Coronary artery (tissue), 2 donors: ENCODE results near the gene TMEM125.

ENCODE experiments used
- DNase-seq: peaks from one replicate; pipeline ENCODE4 v3.0.0-alpha.2; 2017; ENCODE audit warnings: low spot score
- H3K27ac ChIP-seq, 2 donors: fragments of 200-600 bp; sonication (generic); one replicate each; pipeline ENCODE4 v1.5.1; 2016 to 2019
- H3K4me3 ChIP-seq: fragments of 200-600 bp; sonication (generic); 2 replicates; pipeline ENCODE4 v1.5.1; 2016; ENCODE audit warnings: mild to moderate bottlenecking, moderate library complexity
- CTCF ChIP-seq: fragments of 200-600 bp; sonication (generic); IDR thresholded peaks from one replicate; pipeline ENCODE4 v1.5.1; 2019; ENCODE audit warnings: antibody characterized with exemption

Gene TMEM125

GRCh38 chr1:43229826-43230780 lies 39.7 kb upstream of the TMEM125 start:
- no peak for DNase-seq
- Histone ChIP-seq H3K4me3 (no peak overlapping the region), H3K27ac (peak overlapping the region in 1 of 2 donors; percentile 56)
- no peak for TF ChIP-seq CTCF

DNA sequence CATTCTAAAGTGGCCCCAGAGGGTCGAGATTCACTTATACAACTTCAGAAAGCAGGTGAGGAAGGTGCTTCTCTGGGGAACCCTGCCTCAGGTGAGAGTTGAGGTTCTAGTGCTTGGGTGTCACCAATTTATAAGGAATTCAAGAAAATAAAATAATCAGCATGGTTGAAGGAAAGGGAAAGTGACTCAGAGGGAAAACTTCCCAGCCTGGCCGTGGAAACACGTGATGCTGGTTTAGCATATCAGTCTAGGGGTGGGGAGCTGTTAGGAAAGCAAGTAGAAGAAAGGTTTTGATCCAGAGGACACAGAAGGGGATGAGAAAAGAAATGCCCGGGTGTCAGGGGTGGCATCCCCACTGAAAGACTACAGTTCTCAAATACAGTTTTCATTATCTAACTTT lies 37.7 kb upstream of the TMEM125 start:
- H3K27ac ChIP-seq: peak overlapping the region; percentile 55 to 66
- no peak for TF ChIP-seq CTCF
- DNase-seq: no peak
- no peak overlapping the region for H3K4me3 ChIP-seq

GRCh38 chr1:43232482-43232881 lies 37.3 kb upstream of the TMEM125 start:
- Histone ChIP-seq H3K27ac (peak overlapping the region; percentile 55 to 66), H3K4me3 (no peak overlapping the region)
- TF ChIP-seq CTCF: no peak
- DNase-seq: no peak

GRCh38 chr1:43233631-43234030 lies 36.2 kb upstream of the TMEM125 start:
- no peak for TF ChIP-seq CTCF

DNA sequence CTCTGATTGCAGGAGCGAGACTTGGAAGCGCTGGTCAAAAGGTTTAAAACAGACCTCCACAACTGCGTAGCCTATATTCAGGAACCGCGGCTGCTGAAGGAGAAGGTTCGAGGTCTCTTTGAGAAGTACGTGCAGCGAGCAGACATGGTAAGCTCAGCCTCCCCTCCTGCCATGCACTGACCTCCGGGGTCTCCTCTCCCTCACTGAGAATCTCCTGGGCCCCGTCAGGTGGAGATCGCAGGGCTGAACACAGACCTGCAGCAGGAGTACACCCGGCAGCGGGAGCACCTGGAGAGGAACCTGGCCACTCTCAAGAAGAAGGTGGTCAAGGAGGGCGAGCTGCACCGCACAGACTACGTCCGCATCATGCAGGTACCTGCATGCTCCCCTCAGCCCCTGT lies 35.5 kb upstream of the TMEM125 start:
- DNase-seq: no peak
- Histone ChIP-seq H3K27ac (no peak overlapping the region), H3K4me3 (no peak overlapping the region)
- no peak for TF ChIP-seq CTCF

More at GRCh38 chr1:43233631-43234030, 36.2 kb upstream of the TMEM125 start:
- Histone ChIP-seq H3K4me3 (no peak overlapping the region), H3K27ac (no peak overlapping the region)
- DNase-seq: no peak

- Histone ChIP-seq H3K4me3 (no peak overlapping the region), H3K27ac (no peak overlapping the region)
- DNase-seq: no peak
- no peak for TF ChIP-seq CTCF
Measured at GRCh38 chr1:43235040-43235439, 34.7 kb upstream of the TMEM125 start.
